ENCODE results near the gene CEP19.
A peak's percentile ranks its signal among the peaks of the same experiment; 100 is the strongest.

GRCh38 chr3:196756732-196757131 lies 44.7 kb upstream of the CEP19 start:
- no peak for TF ChIP-seq YY1 (IDR thresholded peaks at IDR 0.05; ENCODE audit: low read depth)
- TF ChIP-seq RAD21 (IDR thresholded peaks at IDR 0.05; ENCODE audit: low read depth) = no peak
- no peak for TF ChIP-seq EP300 (IDR thresholded peaks at IDR 0.05; ENCODE audit: borderline replicate concordance)
- TF ChIP-seq CREB1 (IDR thresholded peaks at IDR 0.05; ENCODE audit: low read depth) = no peak
- TF ChIP-seq NFIC (IDR thresholded peaks at IDR 0.05) = no peak
- no peak for TF ChIP-seq CEBPB (IDR thresholded peaks at IDR 0.05)
- no peak for TF ChIP-seq EGR1 (IDR thresholded peaks at IDR 0.05)
- no peak for TF ChIP-seq TAF1 (IDR thresholded peaks at IDR 0.05; ENCODE audit: low read depth)
- no peak for TF ChIP-seq REST (IDR thresholded peaks at IDR 0.05; ENCODE audit: low read depth)
- no peak for TF ChIP-seq MAX (IDR thresholded peaks at IDR 0.05)
- TF ChIP-seq FOXM1 (IDR thresholded peaks at IDR 0.05; ENCODE audit: borderline replicate concordance, low read depth) = no peak
- TF ChIP-seq, protein P1, sequence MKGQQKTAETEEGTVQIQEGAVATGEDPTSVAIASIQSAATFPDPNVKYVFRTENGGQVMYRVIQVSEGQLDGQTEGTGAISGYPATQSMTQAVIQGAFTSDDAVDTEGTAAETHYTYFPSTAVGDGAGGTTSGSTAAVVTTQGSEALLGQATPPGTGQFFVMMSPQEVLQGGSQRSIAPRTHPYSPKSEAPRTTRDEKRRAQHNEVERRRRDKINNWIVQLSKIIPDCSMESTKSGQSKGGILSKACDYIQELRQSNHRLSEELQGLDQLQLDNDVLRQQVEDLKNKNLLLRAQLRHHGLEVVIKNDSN (IDR thresholded peaks at IDR 0.05) = peak; percentile 31; the same call in 1 of the 2 replicates
- TF ChIP-seq ZBTB7A (IDR thresholded peaks at IDR 0.05; ENCODE audit: low read depth) = no peak
